AG09309 (cell line): ENCODE results near the gene CNTNAP5.

Experiments
- DNase-seq: peaks from one replicate; pipeline ENCODE4 v3.0.0-alpha.2; 2010; ENCODE audit warnings: low read depth
- H3K4me3 ChIP-seq: 2 replicates; pipeline ENCODE4 v1.5.1; 2011; ENCODE audit warnings: mild to moderate bottlenecking, low read depth, low read length, moderate library complexity; ENCODE audit not compliant: control insufficient read depth
- CTCF ChIP-seq: IDR thresholded peaks from 2 replicates; pipeline ENCODE4 v1.5.1; 2011; ENCODE audit warnings: mild to moderate bottlenecking, low read depth, low read length, inconsistent platforms; ENCODE audit not compliant: insufficient read depth, control insufficient read depth; ENCODE audit errors: missing control alignments

Gene CNTNAP5

GRCh38 chr2:124079045-124079444 is 54.0 kb downstream of the CNTNAP5 start:
- H3K4me3 ChIP-seq: no peak overlapping the region
- no peak for DNase-seq
- no peak for TF ChIP-seq CTCF

- DNase-seq: no peak
- TF ChIP-seq CTCF: no peak
- no peak overlapping the region for H3K4me3 ChIP-seq
Observed at GRCh38 chr2:124080281-124081153, 55.4 kb downstream of the CNTNAP5 start.

- no peak for TF ChIP-seq CTCF
- no peak for DNase-seq
- H3K4me3 ChIP-seq: no peak overlapping the region
Observed at GRCh38 chr2:124081154-124081716, 56.1 kb downstream of the CNTNAP5 start.

GRCh38 chr2:124088616-124089015 is 63.5 kb downstream of the CNTNAP5 start:
- no peak for DNase-seq
- TF ChIP-seq CTCF: no peak
- no peak overlapping the region for H3K4me3 ChIP-seq

- no peak for DNase-seq
- no peak overlapping the region for H3K4me3 ChIP-seq
- TF ChIP-seq CTCF: no peak
Observed at GRCh38 chr2:124091721-124092120, 66.6 kb downstream of the CNTNAP5 start.

- no peak for TF ChIP-seq CTCF
- no peak overlapping the region for H3K4me3 ChIP-seq
- no peak for DNase-seq
Observed at GRCh38 chr2:124092651-124093050, 67.6 kb downstream of the CNTNAP5 start.

- TF ChIP-seq CTCF: no peak
Observed at GRCh38 chr2:124104914-124105313, 79.8 kb downstream of the CNTNAP5 start.

More at GRCh38 chr2:124104914-124105313, 79.8 kb downstream of the CNTNAP5 start:
- DNase-seq: no peak
- no peak overlapping the region for H3K4me3 ChIP-seq
